DND-41 (cell line): ENCODE results near the gene SCGB1C1.

Experiments
- EZH2 ChIP-seq: IDR thresholded peaks from 3 replicates; pipeline ENCODE4 v1.6.1; 2012; ENCODE audit warnings: borderline replicate concordance, low read depth, mild to moderate bottlenecking, moderate library complexity, low read length, inconsistent platforms; ENCODE audit not compliant: severe bottlenecking
- TF ChIP-seq, protein P1 (sequence below): IDR thresholded peaks from 2 replicates; pipeline ENCODE4 v1.5.1; 2012; ENCODE audit warnings: borderline replicate concordance, low read length, moderate library complexity, mild to moderate bottlenecking; ENCODE audit not compliant: poor library complexity, severe bottlenecking; ENCODE audit errors: extremely low read depth

DNA sequence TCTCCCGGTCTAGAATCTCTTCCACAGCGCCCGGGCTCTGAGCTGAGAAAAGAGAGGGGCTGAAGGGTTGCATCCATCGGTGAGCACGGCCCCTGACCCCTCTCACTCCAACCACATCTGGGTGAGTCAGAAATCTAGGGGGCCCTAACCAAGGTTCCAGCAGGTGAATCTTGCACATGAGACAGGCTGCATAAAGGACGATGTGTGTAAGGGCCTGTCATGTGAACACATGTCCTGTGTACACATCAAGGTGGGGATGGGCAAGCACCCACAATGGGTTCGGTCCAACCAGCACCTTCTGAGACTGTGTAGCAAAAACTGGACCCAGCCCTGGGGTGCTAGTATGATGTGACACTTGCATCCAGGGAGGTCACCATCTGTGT is 13.1 kb downstream of the SCGB1C1 start:
- TF ChIP-seq, protein P1, sequence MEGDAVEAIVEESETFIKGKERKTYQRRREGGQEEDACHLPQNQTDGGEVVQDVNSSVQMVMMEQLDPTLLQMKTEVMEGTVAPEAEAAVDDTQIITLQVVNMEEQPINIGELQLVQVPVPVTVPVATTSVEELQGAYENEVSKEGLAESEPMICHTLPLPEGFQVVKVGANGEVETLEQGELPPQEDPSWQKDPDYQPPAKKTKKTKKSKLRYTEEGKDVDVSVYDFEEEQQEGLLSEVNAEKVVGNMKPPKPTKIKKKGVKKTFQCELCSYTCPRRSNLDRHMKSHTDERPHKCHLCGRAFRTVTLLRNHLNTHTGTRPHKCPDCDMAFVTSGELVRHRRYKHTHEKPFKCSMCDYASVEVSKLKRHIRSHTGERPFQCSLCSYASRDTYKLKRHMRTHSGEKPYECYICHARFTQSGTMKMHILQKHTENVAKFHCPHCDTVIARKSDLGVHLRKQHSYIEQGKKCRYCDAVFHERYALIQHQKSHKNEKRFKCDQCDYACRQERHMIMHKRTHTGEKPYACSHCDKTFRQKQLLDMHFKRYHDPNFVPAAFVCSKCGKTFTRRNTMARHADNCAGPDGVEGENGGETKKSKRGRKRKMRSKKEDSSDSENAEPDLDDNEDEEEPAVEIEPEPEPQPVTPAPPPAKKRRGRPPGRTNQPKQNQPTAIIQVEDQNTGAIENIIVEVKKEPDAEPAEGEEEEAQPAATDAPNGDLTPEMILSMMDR = no peak
- TF ChIP-seq EZH2 = no peak
